GM18520 (cell line): ENCODE data around the gene ZNF248.
"Not testable (repeated sequence)": the region's sequence is repeated elsewhere in the genome, so short reads cannot be mapped to it uniquely, and the experiment has no call there.

Source experiments
- ATAC-seq: cut with Tn5 transposase; IDR thresholded peaks from one replicate; pipeline ENCODE4 v1.9.1; 2021; ENCODE audit not compliant: unreplicated experiment

Gene ZNF248

GRCh38 chr10:37857287-37858211, at the start of gene ZNF248:
ZNF248 (minus strand) TSS chr10:37857610; CDS start chr10:37856310, 1,300 bp downstream.
- peak; percentile 87 for ATAC-seq

GRCh38 chr10:37906382-37906781, 49.0 kb upstream of the ZNF248 start:
- ATAC-seq: no peak

DNA sequence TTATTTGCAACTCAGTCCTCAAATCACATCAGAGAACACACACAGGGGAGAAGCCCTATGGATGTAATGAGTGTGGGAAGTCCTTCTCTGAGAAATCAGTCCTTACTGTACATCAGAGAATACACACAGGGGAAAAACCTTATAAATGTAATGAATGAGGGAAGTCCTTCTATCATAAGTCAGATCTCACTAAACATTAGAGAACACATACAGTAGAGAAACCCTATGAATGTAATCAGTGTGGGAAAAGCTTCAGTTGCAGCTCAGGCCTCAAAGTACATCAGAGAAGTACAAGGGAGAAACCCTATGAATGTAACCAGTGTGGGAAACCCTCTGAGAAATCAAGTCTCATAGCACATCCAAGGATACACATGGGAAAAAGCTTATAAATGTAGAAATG, 39.0 kb upstream of the ZNF248 start:
- ATAC-seq: no peak

- ATAC-seq: no peak
Measured at GRCh38 chr10:37895674-37896073, 38.3 kb upstream of the ZNF248 start.

GRCh38 chr10:37885850-37886249, 28.4 kb upstream of the ZNF248 start:
- ATAC-seq: no peak

DNA sequence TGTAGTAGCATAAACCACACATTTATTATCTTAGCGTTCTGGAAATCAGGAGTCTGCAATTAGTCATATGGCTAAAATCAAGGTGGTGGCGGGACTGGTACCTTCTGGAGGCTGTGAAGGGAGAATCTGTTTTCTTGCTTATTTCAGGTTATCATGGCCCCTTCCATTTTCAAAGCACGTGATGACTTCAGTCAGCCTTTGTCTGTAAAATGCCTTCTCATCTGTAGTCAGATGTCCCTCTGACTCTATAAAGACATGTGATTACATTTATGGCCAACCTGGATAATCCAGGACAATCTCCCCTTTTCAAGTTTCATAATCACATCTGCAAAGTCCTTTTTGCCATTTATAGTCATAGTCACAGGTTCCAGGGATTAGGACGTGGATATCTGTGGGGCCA, 15.5 kb upstream of the ZNF248 start:
- no peak for ATAC-seq

GRCh38 chr10:37872283-37872682, 14.9 kb upstream of the ZNF248 start:
- no peak for ATAC-seq

DNA sequence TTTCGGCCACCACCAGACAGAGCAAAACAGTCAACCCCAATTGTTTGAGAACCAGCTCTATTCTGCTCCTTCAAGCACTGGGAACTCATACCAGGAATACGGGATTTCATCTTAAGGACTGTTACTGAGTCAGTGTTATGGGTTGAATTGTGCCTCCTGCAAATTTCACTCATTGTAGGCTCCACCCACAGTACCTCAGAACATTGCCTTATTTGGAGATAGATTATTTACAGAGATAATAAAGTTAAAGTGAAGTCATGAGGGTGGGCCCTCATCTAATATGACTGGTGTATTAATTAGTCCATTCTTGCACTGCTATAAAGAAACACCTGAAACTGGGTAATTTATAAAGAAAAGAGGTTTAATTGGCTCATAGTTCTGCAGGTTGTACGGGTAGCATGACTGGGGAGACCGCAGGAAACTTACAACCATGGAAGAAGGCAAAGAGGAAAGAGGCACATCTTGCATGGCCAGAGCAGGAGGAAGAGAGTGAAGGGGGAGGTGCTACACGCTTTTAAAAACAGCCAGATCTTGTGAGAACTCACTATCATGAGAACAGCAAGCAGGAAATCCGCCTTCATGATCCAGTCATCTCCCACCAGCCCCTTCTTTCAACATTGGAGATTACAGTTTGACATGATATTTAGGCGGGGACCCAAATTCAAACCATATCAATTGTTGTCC, 14.3 kb upstream of the ZNF248 start:
- ATAC-seq: no peak

GRCh38 chr10:37871143-37871542, 13.7 kb upstream of the ZNF248 start:
- ATAC-seq: no peak

DNA sequence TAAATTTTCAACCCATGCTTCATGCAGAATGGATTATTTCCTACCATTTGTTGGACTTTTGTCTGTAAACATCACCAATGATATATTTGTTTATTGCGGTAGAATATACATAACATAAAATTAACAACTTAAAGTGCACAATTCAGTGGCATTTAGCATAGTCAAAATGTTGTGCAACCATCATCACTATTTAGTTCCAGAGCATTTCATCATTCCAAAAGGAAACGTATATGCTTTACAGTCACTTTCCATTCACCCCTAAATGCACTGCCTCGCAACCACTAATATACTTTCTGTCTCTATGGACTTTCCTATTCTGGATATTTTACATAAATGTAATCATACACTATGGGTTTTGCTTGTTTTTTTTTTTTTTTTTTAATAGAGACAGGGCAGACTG, 11.4 kb upstream of the ZNF248 start:
- ATAC-seq: no peak

DNA sequence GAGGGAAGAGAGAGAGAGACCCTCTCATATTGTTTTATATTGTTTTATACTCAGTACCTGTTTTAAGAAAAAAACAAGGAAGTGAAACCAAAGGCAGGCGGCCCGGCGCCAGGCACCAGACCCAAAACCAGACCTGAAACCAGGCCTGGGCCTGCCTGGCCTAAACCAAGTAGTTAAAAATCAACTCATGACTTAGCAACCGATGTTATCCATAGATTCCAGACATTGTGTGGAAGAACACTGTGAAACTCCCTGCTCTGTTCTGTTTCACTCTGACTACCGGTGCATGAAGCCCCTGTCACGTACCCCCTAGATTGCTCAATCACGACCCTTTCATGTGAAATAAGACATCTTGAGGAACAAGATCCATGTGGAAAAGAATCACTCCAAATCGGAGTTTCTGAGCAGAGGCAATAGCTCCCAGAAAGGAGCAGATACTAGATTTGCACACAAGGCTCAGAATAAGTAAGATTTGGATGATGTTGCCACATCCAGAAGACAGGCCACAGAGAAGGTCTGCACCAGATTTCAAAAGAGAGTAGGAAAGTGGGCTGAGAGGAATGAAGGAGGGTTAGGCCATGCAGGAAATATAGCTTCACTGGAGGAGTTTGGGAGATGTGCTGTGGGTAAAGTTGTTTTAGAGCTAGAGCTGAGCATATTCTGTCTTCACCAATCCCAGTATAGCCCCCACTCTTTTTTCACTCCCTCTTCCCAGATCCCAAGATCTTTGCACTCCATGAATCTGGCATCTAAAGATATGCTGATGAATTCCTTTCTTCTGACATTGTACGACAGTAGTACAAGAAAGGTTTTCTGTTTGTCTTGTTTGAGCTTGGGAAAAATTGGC, 8.8 kb upstream of the ZNF248 start:
- no peak for ATAC-seq

- ATAC-seq: no peak
Measured at GRCh38 chr10:37865264-37865663, 7.9 kb upstream of the ZNF248 start.

GRCh38 chr10:37860494-37861190, 3.2 kb upstream of the ZNF248 start:
- ATAC-seq: no peak

DNA sequence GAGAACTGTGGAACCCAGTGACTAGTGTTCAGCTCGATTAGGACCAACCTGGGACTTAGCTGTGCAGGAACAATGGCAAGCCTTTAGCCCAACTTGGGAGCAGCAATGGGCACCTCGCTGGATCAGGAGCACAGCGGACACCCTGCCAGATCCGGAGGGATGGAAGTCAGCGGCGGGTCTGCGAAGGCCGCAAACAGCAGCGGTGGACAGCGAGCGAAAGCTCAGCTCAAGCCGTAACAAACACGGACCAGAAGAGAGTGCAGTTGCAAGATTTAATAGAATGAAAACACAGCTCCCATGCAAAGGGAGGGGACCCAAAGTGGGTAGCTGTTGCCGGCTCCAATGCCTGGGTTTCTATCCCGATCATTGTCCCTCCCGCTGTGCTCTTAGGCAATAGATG, 1.9 kb upstream of the ZNF248 start:
- not testable (repeated sequence) for ATAC-seq

DNA sequence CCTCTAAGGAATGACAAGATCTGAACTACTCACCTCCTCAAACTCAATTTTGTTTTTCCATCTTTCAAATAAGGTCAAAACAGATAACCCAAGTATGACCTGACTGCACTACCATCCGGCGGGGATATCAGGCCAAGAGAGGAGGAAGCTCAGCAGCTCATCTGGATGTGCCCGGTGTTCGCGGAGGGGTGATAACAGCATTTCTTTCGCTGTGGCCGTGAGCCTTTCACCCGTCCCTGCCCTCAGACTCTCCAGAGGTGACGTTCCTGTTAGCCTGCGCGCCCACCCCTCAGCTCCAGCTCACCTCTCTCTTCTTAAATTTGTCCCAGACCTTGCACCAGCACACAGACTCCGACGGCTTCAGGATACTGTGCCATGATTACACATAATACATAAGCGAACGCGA, 526 bp downstream of the ZNF248 start:
- ATAC-seq: peak; percentile 3

GRCh38 chr10:37855636-37856035, 1.8 kb downstream of the ZNF248 start:
- no peak for ATAC-seq

DNA sequence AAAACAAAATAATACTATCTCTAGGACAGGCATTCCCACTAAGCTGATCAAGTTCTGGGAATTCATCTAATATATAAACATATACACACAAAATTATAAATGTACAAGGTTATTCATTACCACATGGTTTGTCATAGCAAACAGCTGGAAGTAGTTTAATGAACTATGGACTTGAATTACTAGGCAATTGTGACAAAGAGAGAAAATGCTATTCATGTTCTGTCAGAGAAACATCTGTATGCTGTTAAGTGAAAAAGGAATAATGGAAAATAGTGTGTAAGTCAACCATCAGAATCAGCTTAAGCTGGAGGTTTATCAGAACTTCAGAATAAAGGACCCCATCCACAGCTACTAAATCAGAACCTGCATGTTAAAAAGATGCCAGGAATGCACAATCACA, 2.8 kb downstream of the ZNF248 start:
- ATAC-seq: no peak

- no peak for ATAC-seq
Measured at GRCh38 chr10:37844644-37845043, 12.8 kb downstream of the ZNF248 start.

DNA sequence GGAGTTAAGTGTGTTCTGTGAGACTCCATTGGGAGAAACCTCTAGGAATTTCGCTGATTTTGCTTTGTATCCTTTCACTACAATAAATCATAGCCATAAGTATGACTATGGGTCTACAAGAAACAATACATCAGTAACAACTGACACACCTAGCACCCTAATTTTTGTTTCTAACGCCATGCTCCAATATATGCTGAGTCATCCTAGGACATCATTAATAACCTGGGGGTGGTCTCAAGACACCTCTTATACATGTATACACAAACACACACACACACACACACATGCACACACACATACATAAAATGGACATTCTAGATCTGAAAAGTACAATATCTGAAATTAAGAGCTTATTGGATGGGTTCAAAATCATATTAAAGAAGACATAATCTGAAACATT, 18.2 kb downstream of the ZNF248 start:
- no peak for ATAC-seq

- no peak for ATAC-seq
Measured at GRCh38 chr10:37831495-37832333, 25.7 kb downstream of the ZNF248 start.
